Hematopoietic multipotent progenitor cell treated with erythropoietin and hydrocortisone succinate and interleukin-3 and kit ligand, for 6 days (in vitro differentiated cells): ENCODE results near the gene TCOF1.
A peak's percentile ranks its signal among the peaks of the same experiment; 100 is the strongest.

ENCODE experiments used
- DNase-seq: peaks from one replicate; pipeline ENCODE4 v3.0.0-alpha.2; 2015

TCOF1 gene

DNA sequence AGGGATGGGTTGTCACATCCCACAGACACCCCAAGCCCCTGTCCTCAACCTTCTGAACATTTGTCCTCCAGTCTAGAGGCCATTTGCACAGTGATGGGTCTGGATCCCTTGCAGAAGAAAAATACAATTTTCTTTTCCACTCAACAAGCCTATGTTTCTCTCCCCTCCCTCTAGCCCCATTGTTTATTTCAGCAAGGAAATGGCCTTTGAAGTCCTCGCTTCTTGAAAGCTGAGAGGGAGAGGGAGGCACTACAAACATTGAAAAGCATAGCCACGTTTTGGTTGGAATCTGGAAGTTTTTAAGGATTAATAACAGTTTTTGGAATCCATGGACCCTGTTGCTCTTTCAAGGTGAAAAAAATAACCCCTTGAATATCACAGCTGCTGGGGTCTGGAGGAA, 30.8 kb upstream of the TCOF1 start:
- DNase-seq, result no peak

DNA sequence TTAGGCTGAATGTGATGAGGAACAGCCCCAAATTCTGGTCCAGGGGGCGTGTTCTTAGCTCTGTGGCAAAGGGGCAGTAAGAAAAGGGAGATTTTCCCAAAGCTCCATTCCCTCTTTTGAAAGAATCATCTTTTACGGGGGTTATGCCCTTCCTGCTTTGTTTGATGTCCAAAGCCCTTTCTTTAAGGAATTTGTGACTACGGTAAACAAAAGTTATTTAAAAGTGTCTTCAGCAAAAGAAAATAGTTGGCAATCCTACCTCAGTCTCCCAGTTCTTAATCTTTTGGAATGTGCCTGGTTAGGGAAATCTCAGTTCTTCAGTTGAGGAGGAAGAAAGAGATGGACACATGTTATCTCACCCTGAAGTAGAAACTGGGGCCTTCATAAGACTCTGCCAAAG, 30.4 kb upstream of the TCOF1 start:
- DNase-seq, result no peak

DNA sequence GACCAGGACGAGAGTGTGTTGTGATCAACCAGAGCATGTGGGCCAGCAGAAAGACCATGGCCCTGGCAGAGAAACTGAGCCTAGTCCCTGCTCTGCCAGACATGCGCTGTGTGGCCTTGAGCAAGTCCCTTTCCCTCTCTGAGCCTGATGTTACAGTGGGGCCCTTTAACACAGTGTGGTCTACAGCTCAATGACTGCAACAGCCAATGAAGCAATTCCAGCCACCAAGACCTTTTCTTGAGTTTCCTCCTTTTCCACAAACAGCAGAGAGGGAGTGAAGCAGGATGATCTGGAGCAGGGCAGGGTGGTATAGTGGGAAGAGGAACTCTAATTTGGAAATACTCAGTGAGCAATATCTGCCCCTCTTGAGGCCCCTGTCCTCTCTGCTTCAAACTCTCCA, 29.0 kb upstream of the TCOF1 start:
- DNase-seq, result no peak

DNA sequence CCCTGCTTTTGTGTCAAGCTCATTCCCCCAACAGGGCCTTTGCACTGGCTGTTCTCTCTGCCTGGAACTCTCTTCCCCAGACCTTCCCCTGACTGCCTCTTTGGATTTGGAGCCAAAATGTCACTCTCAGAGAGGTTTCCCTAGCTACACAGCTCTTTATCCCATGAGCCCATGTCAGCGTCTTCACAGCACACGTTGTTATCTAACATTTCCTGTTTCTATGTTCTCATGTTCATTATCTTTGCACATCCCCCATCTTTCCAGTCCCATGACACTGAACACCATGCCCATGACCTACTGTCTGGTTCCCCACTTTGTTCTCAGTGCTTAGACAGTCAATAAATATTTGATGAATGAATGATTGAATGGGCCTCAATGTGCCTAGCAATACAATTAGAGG, 28.5 kb upstream of the TCOF1 start:
- DNase-seq, result peak; percentile 69

DNA sequence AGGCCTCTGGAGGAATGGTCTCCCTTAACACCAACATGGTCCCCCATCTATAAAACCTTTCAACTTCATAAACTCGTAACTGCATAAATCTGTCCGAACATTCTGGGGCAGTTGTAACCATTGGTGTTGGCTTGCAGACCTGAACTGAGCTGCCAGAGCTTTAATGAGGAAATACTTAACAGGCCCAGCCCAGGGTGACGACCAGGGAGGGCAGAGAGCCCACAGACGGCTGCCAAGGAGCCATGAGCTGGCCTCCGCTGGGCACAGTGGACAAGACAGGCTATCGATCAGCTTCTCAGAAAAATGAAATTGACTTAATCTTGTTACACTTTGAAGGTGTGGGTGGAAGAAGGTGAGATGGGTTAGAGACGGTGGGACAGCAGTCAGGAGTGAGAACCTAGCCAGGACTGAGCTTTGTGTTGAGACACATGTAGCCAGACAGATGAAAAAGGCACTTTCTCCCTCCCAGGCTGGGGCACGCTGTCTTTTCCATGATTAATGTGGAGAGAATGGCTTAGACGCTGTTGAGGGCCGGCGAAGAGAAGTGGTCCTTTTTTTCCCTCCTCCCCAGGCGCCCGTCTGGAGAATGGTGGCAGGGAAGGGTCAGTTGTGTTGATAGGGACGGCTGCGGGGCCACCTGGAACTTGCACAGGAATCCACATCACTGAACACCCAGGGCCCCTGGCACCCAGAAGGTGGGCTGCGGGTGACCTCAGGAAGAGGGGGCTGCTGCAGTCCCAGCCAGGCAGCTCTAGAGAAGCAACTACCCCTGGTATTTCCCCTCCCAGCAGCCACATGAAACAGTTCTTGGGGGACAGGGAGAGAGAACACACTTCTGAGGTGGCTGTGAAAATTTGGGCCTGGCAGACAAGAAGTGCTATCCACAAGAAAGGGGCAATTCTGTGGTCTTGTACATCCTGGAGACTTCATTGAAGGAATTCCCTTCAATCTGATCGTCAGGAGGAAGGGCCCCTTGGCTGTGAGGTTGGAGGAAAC, 27.3 kb upstream of the TCOF1 start:
- no peak for DNase-seq

DNA sequence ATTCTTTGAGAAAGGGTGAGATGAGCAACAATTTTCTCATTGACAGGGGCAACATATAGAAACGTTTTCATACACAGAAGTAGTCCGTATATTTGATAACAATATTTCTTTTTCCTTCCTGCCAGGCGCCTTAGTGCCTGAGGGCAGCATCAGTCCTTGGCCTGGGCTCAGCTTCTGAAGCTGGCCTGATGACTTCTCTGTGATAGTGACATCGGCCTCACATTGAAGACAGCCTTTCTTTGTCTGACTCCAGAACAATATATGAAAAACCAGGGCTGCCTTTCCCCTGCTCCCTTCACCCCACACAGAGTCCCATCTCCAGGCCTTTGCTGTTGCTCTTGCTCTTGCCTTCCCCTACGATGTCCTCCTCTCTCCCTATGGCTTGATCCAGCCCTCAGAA, 24.1 kb upstream of the TCOF1 start:
- DNase-seq, result no peak

DNA sequence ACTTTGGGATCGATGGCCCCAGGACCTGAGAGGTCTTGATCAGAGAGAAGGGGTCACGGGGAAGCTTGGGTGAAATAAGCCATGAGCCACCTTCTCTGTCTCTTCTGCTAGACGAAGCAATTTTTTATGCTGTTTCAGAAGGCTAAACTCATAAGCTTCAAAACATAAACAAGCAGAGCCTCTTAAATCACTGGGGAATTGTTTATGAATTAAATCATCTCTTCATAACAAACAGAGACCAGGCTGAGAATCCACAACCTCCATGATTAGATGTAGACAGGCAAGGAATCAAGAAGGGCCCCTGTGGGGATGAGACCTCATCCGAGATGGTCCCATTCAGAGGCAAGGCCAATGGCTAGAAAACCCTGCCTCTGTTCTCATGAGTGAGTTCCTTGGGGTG, 21.7 kb upstream of the TCOF1 start:
- DNase-seq, result no peak

DNA sequence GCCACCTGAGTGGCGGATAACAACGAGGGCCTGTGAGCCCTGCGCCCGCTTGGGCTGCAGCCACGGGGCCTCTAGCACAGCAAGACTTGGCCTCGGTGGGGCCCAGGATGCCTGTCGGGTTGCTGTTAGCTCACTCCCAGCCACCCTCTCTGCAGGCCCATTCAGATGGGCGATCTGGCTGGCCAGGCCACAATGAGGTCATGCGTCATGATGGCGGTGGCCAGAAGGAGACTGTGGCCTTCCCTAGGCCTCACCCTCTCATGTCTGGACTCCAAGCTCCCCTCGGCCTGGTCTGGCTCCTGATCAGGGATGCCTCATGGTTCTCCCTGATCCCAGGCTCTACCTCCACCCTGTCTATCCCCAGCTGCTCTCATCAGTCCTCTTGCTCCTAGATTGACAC, 19.0 kb upstream of the TCOF1 start:
- DNase-seq, result no peak

DNA sequence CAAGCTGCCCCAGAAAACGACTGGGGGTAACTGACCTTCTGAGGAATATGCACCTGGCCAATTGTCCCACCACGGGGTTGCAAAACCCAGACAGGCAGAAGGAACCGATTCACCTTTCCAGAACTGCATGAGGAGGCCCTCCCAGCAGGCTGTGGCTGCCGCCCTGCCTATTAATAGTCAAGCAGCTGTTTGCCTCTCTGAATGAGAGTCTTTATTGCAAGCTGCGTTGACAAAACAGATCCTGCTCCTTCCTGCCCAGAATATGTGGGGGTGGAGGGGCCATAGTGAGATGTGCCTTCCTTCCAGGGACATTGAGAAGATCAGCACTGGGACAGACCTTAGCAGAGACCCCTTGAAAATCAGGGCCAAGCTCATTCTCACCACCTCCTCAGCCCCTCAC, 18.3 kb upstream of the TCOF1 start:
- no peak for DNase-seq

DNA sequence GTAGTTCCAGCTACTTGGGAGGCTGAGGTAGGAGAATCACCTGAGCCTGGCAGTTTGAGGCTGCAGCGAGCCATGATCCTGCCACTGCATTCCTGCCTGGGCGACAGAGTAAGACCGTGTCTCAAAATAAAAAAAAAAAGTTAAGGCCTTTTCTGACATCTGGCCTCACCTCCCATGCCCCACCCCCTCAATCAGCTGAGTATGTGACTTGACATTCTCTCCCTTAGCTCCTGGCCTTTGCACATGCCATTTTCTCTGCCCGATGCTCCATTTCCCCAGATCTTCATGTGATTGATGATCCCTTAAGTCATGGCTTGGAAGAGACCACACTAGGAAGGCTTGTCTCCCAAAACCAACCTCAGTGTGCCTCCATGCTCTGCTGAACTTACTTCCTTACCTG, 17.7 kb upstream of the TCOF1 start:
- no peak for DNase-seq

DNA sequence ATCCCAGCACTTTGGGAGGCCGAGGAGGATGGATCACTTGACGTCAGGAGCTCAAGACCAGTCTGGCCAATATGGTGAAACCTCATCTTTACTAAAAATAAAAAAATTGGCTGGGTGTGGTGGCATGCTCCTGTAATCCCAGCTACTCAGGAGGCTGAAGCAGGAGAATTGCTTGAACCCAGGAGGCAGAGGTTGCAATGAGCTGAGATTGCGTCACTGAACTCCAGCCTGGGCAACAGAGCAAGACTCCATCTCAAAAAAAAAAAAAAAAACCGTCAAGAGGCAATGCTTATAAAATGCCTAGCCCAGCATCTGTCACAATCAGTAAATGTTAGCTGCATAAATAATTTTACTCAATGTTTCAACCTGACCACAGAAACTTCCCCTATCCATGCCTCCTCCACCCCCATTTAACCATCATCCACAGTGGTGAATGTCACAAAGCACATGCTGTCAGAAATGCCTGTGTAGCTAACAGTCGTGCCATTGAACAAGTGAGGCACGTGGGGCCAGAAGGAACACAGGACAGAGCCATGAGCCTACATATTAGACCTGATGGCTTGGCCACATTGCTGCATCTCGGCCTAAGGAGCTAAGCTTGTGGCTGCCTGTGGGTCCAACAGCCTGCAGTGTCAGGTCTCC, 16.8 kb upstream of the TCOF1 start:
- no peak for DNase-seq

DNA sequence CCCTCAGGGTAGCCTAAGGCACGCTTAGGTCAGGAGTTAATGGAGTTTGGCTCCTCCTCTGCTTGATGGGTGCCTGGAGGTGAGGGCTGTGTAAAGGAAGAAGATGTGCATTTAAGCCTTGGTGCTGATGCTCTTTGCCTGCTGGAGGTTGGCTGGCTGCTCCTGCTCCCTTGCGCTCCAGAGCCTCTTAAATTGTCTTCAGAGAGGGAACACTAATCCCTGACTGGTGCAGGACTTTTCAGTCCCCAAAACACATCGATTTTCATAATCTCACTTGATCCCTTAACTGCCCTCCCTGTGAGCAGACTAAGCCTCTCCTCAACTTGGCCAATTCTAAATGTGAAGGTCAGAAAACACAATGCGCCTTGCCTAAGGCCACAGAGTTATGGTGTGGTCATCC, 16.2 kb upstream of the TCOF1 start:
- no peak for DNase-seq

DNA sequence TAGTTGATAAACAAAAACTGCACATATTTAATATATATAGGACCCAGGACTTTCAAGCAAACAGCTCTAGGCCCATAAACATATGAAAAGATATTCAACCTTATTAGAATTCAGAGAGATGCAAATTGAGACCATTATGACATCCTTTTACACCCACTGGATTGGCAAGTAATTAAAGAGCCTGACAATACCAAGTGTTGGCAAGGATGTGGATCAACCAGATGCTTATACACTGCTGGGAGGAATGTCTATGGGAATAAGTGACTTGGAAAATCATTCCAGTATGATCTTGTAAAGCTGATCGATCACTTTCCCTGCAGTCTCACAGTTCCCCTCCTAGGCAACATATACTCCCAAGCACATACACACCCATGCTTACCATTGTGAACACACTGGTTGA, 15.5 kb upstream of the TCOF1 start:
- DNase-seq, result no peak

DNA sequence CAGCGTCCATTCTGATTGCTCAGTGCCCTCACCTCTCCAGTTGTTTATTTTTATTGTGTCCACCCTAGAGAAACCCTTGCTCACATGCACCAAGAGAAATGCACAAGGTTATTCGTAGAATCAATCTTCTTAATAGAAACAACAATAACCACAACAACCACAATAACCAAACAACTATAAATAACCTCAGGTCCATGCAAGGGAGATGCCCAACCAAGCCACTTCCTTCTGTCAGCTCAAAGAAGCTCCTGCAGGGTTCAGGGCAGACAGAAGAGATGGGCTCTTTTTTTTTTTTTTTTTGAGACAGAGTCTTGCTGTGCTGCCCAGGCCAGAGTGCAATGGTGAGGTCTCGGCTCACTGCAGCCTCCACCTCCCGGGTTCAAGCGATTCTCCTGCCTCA, 14.9 kb upstream of the TCOF1 start:
- no peak for DNase-seq

DNA sequence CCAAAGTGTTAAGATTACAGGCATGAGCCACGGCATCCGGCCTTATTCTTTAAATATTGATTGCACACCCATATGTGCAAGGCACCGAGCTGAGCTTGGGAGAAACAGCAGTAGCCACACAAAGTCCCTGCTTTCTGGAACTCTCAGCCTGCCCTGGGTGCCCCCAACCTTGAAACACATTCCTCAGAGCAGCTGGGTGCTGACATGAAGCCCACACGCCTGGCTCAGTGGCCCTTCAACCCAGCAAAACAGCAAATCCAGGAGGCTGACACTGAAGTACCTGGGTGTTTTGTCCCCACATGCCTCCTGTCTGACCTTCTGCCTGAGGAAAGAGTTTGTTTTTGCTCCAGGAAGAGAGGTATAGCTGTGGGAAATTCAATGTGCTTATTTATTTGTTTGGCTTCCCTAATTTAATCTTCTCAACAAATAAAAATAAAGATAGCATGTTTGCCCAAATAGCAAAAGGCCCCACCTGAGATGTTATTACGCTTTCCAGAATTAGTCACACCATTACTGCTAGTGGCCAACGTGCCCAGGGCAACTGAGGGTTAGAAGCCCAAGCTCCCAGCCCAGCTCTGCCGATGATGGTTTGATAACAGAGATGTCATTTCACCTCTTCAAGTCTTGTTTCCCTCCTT, 13.4 kb upstream of the TCOF1 start:
- DNase-seq, result no peak

DNA sequence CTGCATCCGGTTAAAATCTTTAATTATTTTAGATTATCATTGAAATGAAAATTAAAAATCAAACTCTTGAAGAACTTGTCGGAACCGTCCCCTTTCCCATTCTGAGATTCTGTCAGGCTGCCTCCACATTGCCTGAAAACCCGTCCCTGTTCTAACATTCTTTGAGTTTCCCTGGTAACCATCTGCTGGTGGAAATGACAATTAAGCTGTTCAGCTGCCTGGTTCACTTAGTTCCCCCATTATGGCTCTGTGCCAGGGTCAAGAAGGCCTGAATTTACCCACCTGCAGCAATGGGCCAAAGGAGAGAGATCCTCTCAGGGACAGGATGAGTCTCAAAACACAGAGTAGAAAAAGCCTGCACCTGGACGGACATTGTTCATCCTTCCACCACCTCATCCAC, 11.8 kb upstream of the TCOF1 start:
- DNase-seq, result no peak

DNA sequence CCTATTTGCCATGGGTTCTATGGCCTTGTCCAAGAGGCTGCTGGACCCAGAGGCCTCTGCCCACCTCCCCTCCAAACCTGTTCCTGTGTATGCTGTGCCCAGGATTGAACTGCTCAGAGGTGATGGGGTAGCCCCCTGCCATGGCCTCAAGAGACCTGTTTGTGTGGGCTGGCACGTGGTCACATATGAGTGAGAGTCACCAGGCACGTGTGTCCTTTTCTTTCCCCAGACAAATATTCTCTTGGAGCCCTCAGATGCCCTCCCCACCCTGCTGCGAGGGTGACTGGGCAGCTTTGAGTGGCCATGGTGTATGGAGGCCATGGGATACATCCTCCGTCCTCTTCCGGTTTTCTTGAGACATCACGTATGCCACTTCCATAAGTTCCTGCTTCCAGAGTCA, 10.9 kb upstream of the TCOF1 start:
- no peak for DNase-seq

DNA sequence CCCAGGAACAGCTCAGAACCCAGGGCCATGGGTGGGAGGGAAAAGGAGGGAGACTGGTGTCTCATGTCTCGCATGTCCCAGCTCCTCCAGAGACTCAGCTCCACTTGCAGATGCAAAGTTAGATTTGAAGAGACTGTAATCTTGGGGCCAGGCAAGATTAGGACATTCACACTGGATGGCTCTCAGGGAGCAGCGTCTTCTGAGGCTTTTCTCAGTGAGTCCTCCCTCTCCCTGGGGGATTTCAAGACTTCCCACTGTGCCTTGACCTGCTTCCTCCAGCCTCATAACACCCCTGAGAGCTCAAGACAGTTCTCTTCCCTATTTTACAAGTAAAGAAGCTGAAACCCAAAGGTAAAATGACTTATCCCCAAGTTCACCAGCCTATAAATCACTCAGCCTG, 10.5 kb upstream of the TCOF1 start:
- no peak for DNase-seq

DNA sequence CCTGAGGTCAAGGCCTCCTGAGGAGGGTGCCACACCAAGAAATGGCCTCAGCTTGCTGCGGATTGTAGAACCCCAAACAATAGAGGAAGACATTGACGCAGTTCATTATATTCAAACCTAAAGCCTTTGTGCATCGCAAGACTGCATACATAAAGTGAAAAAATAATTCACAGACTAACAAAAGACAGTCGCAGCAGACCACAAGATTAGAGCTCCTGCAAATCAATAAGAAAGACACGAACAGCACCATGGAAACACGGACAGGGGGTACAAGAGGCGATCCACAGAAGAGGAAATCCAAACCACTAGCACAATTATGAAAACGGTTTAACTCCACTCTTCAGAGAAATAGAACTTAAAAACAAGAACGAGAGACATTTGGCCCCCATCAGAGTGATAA, 10.0 kb upstream of the TCOF1 start:
- DNase-seq, result no peak

DNA sequence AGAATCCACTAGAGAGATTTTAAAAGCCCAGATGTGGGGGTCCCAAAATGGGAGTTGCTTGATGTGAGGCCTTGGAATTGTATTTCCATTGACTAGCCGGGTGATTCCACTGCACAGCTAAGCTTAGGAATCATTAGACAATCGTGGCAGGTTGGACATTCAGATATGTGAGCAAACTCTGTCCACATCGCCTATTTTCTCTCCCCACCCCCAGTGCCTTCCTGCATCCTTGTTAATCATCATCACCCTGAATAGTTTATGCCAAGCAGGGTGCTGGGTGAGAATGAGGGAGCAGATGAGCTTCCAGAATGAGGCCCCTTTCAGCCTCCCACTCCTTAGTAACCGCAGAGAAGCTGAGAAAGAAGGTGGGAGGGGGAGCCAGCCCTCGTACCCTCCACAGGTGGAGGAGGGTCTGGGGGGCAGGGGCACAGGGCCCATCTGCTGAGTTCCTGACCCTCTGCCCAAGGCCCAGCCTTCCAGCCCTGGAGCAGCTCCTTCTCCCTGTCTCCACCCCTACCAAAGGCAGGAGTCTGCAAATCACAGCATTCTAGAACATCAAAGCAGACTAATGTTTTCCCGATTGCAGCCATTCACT, 7.7 kb upstream of the TCOF1 start:
- DNase-seq, result no peak

DNA sequence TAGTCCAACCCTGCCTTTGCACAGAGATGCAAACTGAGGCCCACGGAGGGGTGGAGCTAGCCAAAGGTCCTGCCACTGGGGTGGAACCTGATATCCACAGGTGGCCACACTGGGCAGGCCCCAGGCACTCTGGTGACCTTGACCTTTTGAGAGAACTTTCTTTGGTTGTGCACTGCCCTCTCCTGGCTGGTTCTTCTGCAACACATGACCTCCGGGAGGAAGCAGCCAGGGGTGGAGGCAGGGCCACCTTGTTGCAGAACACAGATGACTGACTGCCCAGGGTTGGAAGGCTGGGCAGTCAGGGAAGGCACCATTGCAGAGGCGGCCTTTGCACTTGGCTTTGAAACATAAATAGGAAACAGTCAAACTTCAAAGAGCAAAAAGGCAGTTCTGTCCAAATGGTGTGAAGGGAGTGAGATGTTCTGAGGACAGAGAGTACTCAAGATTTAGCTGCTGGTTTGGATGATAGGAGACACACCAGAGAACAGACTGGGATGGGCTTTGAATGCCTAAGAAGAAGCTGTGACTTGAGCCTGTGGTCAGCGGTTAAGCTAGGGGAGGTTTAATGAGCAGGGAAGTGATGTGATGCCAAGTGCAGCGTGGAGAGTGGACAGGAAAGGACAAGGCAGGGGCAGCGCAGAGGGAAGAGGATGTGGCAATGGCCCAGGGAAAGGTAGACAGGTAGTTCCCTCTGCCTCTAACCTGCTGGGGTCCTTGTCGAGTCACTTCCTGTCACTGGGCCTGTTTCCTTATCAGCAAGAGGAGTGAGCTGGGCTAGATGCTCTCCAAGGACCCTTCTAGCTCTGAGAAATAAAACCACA, 6.8 kb upstream of the TCOF1 start:
- DNase-seq, result peak; percentile 80

DNA sequence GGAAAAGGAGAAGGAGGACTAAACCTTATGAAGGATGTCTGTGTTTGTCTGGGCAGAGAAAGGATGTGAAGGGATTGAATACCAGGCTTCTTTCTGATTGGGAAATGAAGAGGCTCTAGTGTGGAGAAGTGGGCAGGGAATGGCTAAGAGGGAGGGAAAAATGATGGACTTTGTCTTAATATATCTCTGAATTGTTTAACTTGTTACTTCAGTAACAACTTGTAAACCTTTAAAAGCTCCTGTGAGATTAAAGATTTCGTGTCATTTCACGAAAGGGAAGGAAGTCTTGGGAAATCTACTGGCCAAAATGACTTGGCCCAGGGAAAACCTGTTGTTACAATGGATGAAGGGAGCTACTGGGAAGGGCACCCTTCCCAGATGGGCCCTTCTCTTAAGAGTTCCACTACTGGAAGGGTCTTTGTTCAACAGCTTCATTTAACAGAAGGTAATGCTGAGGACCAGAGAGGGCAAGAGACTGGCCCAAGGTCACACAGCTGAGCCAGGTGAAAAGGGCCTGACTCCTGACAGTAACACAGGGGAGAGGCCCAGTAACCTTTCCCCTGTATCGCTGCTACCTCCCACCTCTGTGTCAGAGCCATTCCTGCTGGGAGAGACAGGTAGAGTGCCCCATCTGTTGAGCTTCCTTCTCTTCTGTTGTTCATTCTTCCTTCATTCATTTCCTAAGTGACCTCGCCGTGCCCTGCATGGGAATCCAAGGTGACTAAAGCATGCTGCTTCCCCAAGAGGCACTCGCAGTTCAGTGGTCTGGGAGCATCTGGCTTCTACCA, 5.1 kb upstream of the TCOF1 start:
- no peak for DNase-seq
